ENCODE data around the gene NHERF2. TPM values are rescaled to one million over a fixed set of nuclear protein-coding genes. Genes with fewer than 3 reads are reported as not detected.

Gene NHERF2
- total RNA-seq, 6 experiments from 2014 or later, result 129 to 284 (median 186) TPM

DNA sequence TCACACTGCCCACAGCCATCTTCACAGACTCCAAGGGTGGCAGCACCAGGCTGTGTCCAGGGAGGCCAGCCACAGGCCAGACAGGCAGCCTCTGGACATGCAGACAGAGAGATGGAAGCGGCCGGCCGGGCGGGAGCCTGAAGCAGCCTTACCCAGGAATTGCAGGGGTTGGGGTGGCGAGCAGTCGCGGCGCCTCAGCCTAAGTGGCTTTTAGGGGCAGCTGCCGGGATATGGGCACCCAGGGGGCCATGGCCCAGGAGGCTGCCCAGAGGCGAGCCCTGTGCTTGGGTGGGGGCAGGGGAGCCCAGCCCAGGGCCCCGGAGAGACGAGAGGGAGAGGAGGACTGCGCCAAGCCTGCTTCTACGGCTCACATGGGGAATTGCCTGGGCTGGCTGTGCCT, 1.5 kb upstream of the NHERF2 start:
- H3K4me3 ChIP-seq, result no peak overlapping the region
- no peak overlapping the region for H3K27ac ChIP-seq
- H3K9me3 ChIP-seq, result no peaks in the 10 kb centered on the region
- no peak for ATAC-seq
- TF ChIP-seq POLR2A (IDR thresholded peaks at IDR 0.05), result no peak
- TF ChIP-seq, protein P1, sequence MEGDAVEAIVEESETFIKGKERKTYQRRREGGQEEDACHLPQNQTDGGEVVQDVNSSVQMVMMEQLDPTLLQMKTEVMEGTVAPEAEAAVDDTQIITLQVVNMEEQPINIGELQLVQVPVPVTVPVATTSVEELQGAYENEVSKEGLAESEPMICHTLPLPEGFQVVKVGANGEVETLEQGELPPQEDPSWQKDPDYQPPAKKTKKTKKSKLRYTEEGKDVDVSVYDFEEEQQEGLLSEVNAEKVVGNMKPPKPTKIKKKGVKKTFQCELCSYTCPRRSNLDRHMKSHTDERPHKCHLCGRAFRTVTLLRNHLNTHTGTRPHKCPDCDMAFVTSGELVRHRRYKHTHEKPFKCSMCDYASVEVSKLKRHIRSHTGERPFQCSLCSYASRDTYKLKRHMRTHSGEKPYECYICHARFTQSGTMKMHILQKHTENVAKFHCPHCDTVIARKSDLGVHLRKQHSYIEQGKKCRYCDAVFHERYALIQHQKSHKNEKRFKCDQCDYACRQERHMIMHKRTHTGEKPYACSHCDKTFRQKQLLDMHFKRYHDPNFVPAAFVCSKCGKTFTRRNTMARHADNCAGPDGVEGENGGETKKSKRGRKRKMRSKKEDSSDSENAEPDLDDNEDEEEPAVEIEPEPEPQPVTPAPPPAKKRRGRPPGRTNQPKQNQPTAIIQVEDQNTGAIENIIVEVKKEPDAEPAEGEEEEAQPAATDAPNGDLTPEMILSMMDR (IDR thresholded peaks at IDR 0.05), result no peak
- DNase-seq, result peak in 2 of 3 donors; percentile 25 to 54
- peaks cover 0 to 44% (median 22%) of the 10 kb centered on the region in 4 donors for H3K4me1 ChIP-seq
- no peaks in the 10 kb centered on the region for H3K27me3 ChIP-seq
- no CpG with 5 or more reads among the region's 14 CpGs for WGBS (ENCODE audit: insufficient coverage, low coverage, low lambda C conversion rate, missing lambda C conversion rate)
- peaks cover 0 to 9% (median 0%) of the 10 kb centered on the region in 4 donors for H3K36me3 ChIP-seq
- intact Hi-C loops (cut with DNase I), result loop anchor here in 1 of 2 donors (5.0 kb wide), 1 partner anchor 122 kb away; the partner anchor contains the start of gene RAB26

DNA sequence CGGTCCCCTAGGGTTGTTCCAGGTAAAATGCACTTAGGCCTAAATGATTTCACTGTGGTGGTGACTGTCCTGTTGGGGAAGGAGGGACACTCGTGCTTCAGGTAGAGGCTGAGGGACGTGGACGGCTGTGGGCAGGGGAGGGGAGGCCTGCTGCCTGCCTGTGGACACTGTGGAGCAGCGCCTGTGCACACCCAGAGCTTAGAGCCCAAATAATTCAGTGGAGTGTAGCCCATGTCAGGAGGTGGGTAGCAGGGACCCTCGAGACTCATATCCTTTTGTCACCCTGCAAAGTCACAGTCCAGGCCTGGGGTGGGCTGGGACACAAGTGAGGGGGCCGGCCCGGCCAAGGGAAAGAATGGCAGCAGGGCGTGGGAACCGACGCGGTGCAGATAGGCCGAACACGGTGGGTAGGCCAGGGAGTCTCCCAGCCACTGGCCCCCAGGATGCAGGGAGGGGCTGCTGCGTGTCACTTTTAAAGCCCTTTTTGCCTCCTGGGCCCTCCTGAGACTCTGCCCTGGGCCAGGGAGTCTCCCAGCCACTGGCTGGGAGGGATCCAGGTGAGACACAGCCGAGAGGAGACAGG, 733 bp upstream of the NHERF2 start:
- ATAC-seq (no peak), DNase-seq (peak in 1 of 3 donors; percentile 27)
- Histone ChIP-seq H3K9me3 (no peaks in the 10 kb centered on the region), H3K4me1 (peaks cover 0 to 47% (median 20%) of the 10 kb centered on the region in 4 donors), H3K27me3 (no peaks in the 10 kb centered on the region), H3K4me3 (peak overlapping the region; percentile 36 to 85 (median 42)), H3K27ac (peak overlapping the region; percentile 46 to 60 (median 53)), H3K36me3 (peaks cover 0 to 13% (median 0%) of the 10 kb centered on the region in 4 donors)
- TF ChIP-seq, protein P1 (IDR thresholded peaks at IDR 0.05), result no peak
- TF ChIP-seq POLR2A (IDR thresholded peaks at IDR 0.05), result no peak
- WGBS (ENCODE audit: insufficient coverage, low coverage, low lambda C conversion rate, missing lambda C conversion rate), result 20% methylated on average over 1 of the region's 16 CpGs
- intact Hi-C loops (cut with DNase I), result loop anchor here in 1 of 2 donors (5.0 kb wide), 1 partner anchor 121 kb away; the partner anchor contains the start of gene RAB26

DNA sequence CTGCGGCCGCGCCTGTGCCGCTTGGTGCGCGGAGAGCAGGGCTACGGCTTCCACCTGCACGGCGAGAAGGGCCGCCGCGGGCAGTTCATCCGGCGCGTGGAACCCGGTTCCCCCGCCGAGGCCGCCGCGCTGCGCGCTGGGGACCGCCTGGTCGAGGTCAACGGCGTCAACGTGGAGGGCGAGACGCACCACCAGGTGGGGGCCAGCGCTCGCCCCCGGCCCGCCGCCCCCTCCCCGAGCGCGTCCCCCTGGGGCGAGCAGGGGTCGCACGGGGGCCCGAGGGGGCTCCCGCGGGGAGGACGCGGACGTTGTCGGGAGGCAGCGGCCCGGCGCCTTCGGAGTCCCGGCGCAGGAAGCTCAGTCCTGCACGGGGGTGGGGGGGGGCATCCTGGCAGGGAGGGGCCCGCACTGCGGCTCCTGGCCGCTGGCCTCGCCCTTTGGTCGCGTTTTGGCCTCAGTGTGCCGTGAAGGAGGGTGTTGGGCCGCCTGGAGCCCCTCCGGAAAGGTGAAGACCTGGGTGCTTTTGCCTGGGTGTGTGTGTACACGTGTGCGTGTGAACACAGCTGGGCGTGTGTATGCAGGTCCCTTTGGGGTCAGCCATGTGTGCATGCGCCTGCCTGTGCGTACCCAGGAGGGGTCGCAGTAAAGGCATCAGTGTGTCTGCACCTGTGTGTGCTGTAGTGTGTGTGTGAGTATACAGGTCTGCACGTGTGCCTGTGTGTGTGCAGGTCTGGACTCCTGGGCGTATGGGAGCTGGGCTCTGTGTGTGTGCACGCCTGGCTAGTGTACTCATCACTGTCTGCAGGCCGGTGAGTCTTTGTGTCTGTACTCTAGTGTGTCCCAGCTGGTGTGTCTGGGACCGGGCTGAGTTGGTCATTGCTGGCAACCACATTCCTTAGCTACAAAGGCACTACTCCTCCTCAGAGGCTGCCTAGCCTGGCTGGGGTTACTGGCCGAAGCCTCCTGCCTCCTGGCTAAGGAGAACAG, 615 bp downstream of the NHERF2 start:
- H3K9me3 ChIP-seq, result no peaks in the 10 kb centered on the region
- intact Hi-C loops (cut with DNase I), result loop anchor here in 1 of 2 donors (5.0 kb wide), 1 partner anchor 120 kb away; the partner anchor contains the start of gene RAB26
- no peaks in the 10 kb centered on the region for H3K27me3 ChIP-seq
- H3K4me1 ChIP-seq, result peaks cover 0 to 47% (median 22%) of the 10 kb centered on the region in 4 donors
- H3K27ac ChIP-seq, result peak overlapping the region; percentile 40 to 54 (median 53)
- ATAC-seq, result peak; percentile 0 to 5 (median 2)
- TF ChIP-seq, protein P1 (IDR thresholded peaks at IDR 0.05), result no peak
- TF ChIP-seq POLR2A (IDR thresholded peaks at IDR 0.05), result no peak
- peak overlapping the region; percentile 76 to 85 (median 82) for H3K4me3 ChIP-seq
- H3K36me3 ChIP-seq, result peaks cover 0 to 15% (median 0%) of the 10 kb centered on the region in 4 donors
- peak; percentile 31 to 61 (median 59) for DNase-seq
- 0% methylated on average over 7 of the region's 76 CpGs for WGBS (ENCODE audit: insufficient coverage, low coverage, low lambda C conversion rate, missing lambda C conversion rate)

DNA sequence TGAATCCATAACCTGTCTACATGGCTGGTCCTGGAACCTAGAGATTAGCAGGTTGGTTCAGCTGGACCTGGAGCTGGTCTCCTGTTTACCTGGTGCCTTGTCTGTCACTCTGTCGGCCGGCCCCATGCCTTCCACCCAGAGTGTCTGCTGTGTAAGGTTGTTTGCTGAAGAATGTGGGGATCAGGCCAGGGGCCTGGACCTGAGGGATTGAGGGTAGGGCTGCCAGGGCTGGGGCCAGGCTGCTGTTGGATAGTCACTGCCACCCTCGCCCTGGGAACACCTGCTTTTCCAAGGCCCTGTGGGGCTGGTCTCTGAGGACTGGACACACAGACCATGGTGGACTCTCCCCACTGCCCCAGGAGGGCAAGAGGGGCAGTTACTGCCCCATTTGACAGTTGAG, 1.4 kb downstream of the NHERF2 start:
- peak overlapping the region; percentile 76 to 85 (median 82) for H3K4me3 ChIP-seq
- intact Hi-C loops (cut with DNase I), result loop anchor here in 1 of 2 donors (5.0 kb wide), 1 partner anchor 119 kb away; the partner anchor contains the start of gene RAB26
- no CpG with 5 or more reads among the region's 3 CpGs for WGBS (ENCODE audit: insufficient coverage, low coverage, low lambda C conversion rate, missing lambda C conversion rate)

More for the DNA sequence above, 1.4 kb downstream of the NHERF2 start:
- Histone ChIP-seq H3K36me3 (peaks cover 0 to 15% (median 0%) of the 10 kb centered on the region in 4 donors), H3K27me3 (no peaks in the 10 kb centered on the region), H3K9me3 (no peaks in the 10 kb centered on the region), H3K27ac (peak overlapping the region; percentile 26 to 49 (median 33)), H3K4me1 (peaks cover 0 to 47% (median 24%) of the 10 kb centered on the region in 4 donors)
- DNase-seq (peak in 1 of 3 donors; percentile 53), ATAC-seq (no peak)
- TF ChIP-seq, protein P1 (IDR thresholded peaks at IDR 0.05), result no peak
- TF ChIP-seq POLR2A (IDR thresholded peaks at IDR 0.05), result no peak
